Cardiac fibroblast (primary cell): Measurements from ENCODE around the gene ERI3.

Experiments used
- DNase-seq, 2 donors: peaks; one replicate each; pipeline versions ENCODE4 v3.0.0 to v3.0.0-alpha.2; 2010; ENCODE audit warnings: low read depth in 2 of 2
- H3K4me3 ChIP-seq, 2 donors: replicated peaks in 1 of 2; 1 replicate in 1 of 2; 2 replicates in 1 of 2; pipeline ENCODE4 v1.5.1; 2011; ENCODE audit warnings: low read depth in 2 of 2, low read length in 2 of 2, mild to moderate bottlenecking in 2 of 2, moderate library complexity in 1 of 2
- TF ChIP-seq, protein P1 (sequence below): IDR thresholded peaks from one replicate; pipeline ENCODE4 v1.5.1; 2011; ENCODE audit warnings: low read depth, mild to moderate bottlenecking, low read length, inconsistent platforms

The ERI3 gene

DNA sequence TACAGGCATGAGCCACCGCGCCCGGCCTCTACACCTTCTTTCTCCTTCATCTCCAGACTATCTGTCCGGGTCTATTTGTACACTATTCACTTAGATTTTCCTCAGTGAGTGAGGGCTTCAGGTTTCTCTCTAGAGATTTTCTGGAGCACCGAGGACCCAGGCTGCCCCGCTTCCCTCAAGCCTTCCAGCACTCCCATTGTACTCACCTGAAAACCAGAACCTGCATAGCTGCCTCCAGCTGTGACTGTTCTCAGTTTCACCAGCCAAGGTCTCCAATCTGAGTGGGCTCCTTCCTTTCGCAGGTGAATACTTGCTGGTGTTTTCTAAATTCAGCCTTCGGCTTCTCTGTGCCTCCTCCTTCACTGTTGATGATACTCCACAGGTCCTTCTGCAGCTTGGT lies 154.7 kb downstream of the ERI3 start:
- DNase-seq = no peak
- TF ChIP-seq, protein P1, sequence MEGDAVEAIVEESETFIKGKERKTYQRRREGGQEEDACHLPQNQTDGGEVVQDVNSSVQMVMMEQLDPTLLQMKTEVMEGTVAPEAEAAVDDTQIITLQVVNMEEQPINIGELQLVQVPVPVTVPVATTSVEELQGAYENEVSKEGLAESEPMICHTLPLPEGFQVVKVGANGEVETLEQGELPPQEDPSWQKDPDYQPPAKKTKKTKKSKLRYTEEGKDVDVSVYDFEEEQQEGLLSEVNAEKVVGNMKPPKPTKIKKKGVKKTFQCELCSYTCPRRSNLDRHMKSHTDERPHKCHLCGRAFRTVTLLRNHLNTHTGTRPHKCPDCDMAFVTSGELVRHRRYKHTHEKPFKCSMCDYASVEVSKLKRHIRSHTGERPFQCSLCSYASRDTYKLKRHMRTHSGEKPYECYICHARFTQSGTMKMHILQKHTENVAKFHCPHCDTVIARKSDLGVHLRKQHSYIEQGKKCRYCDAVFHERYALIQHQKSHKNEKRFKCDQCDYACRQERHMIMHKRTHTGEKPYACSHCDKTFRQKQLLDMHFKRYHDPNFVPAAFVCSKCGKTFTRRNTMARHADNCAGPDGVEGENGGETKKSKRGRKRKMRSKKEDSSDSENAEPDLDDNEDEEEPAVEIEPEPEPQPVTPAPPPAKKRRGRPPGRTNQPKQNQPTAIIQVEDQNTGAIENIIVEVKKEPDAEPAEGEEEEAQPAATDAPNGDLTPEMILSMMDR = no peak
- no peak overlapping the region for H3K4me3 ChIP-seq

DNA sequence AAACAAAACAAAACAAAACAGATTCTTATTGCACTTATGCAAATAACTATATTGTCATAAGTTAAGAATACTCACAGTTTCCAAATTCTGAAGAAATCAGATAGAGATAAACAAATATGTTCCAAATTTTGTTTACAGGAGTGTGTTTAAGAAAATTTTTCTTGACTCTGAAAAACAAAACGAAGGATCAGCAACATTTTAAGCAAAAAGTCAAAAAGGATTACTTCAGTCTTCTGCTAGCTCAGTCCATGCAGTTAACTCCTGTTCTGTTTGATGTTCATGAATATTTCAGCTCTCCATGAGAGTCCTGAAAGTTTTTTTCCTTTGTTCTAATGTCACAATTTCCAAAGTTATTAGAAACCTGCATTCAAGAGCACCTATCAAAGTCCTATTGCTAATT lies 180.4 kb downstream of the ERI3 start:
- TF ChIP-seq, protein P1 = no peak

More for the DNA sequence above, 180.4 kb downstream of the ERI3 start:
- H3K4me3 ChIP-seq = no peak overlapping the region
- no peak for DNase-seq
